Heart left ventricle (tissue), 13 donors: ENCODE measurements around the gene DNAH14.

Experiments
- POLR2A ChIP-seq, 2 donors: fragments of 450-650 bp; IDR thresholded peaks; one replicate each; pipeline ENCODE4 v1.6.1; 2017; ENCODE audit warnings: antibody characterized with exemption in 2 of 2, mild to moderate bottlenecking in 2 of 2, moderate library complexity in 2 of 2
- TF ChIP-seq, protein P1 (sequence below), 12 donors: fragments of 200-600 bp; sonication (generic) in 4 of 12; IDR thresholded peaks; one replicate each; pipeline versions ENCODE4 v1.5.0 to v1.8.0; 2018 to 2022; ENCODE audit warnings: antibody characterized with exemption in 12 of 12, mild to moderate bottlenecking in 5 of 12
- donor health status: ischemic (EF 13 %, LVEDD 7.1; RV severe dilation, severe dysfunction).
- donor health status: DM: no; HTN: yes; CAD: no.
- donor health status: DM: no; HTN: no; CAD: no.
- donor health status: ischemic (EF 25% LVEDD 6.9; RV normal size, moderate dysfunction).
- donor health status: ischemic (EF 25% LVEDD 5.7; RV mildly dilated, moderate dysfunction).
- donor health status: ischemic (EF 35%, LVEDD 5.7; RV mildly dilated, moderate dysfunction).
- donor health status: nonischemic (EF 11% LVEDD 7.7; RV severe dilation, severe dysfunction).
- donor health status: DM: yes; HTN: yes; CAD: no.
- donor health status: PGD.
- donor health status: ischemic (EF 29% LVEDD 5.4; RV normal size, mild dysfunction).
- donor health status: nonischemic (EF 23%, LVEDD 6.1; RV moderate dilation, normal function).

DNA sequence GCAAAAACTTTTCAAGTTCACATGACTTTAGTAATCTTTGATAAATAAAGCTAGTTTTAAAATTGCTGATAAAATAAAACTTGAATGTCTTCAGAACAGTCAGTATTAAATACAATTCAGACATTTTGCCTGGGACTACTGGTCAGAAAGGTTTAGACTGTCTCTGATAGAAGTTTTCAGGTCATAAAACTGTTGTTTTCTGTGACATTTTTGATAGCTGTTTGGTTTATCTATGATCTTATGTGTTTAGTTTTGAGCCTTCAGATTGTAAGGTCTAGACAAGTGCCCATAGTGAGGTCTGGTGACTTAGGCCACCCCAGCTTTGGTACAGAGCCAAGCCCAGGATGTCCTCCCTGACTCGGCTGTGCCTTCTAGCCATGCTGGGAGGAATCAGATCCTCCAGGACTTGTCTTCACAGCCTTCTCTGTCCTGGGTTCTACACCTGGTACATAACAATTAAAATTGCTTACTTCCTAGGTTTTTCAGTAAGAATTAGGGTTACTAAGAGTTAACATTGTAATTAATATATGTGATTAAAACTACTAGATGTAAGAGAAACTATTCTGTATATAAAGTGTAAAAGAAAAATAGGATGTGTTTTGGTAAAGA, 15.1 kb upstream of the DNAH14 start:
- TF ChIP-seq, protein P1, sequence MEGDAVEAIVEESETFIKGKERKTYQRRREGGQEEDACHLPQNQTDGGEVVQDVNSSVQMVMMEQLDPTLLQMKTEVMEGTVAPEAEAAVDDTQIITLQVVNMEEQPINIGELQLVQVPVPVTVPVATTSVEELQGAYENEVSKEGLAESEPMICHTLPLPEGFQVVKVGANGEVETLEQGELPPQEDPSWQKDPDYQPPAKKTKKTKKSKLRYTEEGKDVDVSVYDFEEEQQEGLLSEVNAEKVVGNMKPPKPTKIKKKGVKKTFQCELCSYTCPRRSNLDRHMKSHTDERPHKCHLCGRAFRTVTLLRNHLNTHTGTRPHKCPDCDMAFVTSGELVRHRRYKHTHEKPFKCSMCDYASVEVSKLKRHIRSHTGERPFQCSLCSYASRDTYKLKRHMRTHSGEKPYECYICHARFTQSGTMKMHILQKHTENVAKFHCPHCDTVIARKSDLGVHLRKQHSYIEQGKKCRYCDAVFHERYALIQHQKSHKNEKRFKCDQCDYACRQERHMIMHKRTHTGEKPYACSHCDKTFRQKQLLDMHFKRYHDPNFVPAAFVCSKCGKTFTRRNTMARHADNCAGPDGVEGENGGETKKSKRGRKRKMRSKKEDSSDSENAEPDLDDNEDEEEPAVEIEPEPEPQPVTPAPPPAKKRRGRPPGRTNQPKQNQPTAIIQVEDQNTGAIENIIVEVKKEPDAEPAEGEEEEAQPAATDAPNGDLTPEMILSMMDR (IDR thresholded peaks at IDR 0.05), result no peak
- no peak for TF ChIP-seq POLR2A (IDR thresholded peaks at IDR 0.05)
